Breast epithelium (tissue), 4 donors: ENCODE results near the gene CDH13. TPM values are rescaled to one million over a fixed set of nuclear protein-coding genes. Genes with fewer than 3 reads are reported as not detected.

ENCODE experiments used
- DNase-seq, 2 donors: peaks; one replicate each; pipeline ENCODE4 v3.0.0-alpha.2; 2019; ENCODE audit warnings: low spot score in 2 of 2
- H3K27ac ChIP-seq, 2 donors: fragments of 200-600 bp; sonication (generic) in 1 of 2; one replicate each; pipeline ENCODE4 v1.5.1; 2016 to 2019; ENCODE audit warnings: mild to moderate bottlenecking in 1 of 2
- H3K27me3 ChIP-seq, 2 donors: fragments of 200-600 bp; sonication (generic) in 1 of 2; one replicate each; pipeline versions ENCODE4 v1.5.1 to v1.6.0; 2017 to 2019; ENCODE audit warnings: control low read depth in 1 of 2, mild to moderate bottlenecking in 1 of 2
- H3K36me3 ChIP-seq: fragments of 200-600 bp; one replicate; pipeline ENCODE4 v1.5.1; 2019
- H3K4me1 ChIP-seq, 2 donors: fragments of 200-600 bp; sonication (generic); one replicate each; pipeline ENCODE4 v1.5.1; 2016 to 2019; ENCODE audit warnings: control low read depth in 1 of 2
- H3K4me3 ChIP-seq, 3 donors: fragments of 200-600 bp; sonication (generic); 1 replicate in 2 of 3; 2 replicates in 1 of 3; pipeline ENCODE4 v1.5.1; 2016 to 2019; ENCODE audit warnings: mild to moderate bottlenecking in 3 of 3, moderate library complexity in 2 of 3
- H3K9me3 ChIP-seq, 2 donors: fragments of 200-600 bp; sonication (generic) in 1 of 2; one replicate each; pipeline ENCODE4 v1.5.1; 2016 to 2019; ENCODE audit warnings: control low read depth in 1 of 2
- CTCF ChIP-seq, 3 donors: fragments of 450-650 bp; IDR thresholded peaks; one replicate each; pipeline ENCODE4 v1.5.1; 2016 to 2017; ENCODE audit warnings: antibody characterized with exemption in 3 of 3, mild to moderate bottlenecking in 3 of 3, moderate library complexity in 3 of 3
- POLR2A ChIP-seq: fragments of 450-650 bp; IDR thresholded peaks from one replicate; pipeline ENCODE4 v1.6.1; 2016; ENCODE audit warnings: antibody characterized with exemption, mild to moderate bottlenecking, moderate library complexity
- POLR2AphosphoS5 ChIP-seq, 3 donors: sonication (generic); formaldehyde crosslinking; IDR thresholded peaks; one replicate each; pipeline ENCODE4 v1.6.1; 2017; ENCODE audit warnings: antibody characterized with exemption in 3 of 3
- intact Hi-C: fragments of 100-400 bp; cut with DNase I; formaldehyde crosslinking; loops from one replicate; pipeline ENCODE4 v1.15.1; 2023; ENCODE audit warnings: low total_unique reads
- total RNA-seq, 3 donors: library from RNA; depleted of rRNA; stranded (reverse); fragments of >200 nt; gene quantifications; one replicate each; pipeline ENCODE4 v1.1.0, GENCODE V29; 2016

Gene CDH13
- total RNA-seq, 3 donors from 2014 or later = 6.0 to 13.1 (median 11.5) TPM

GRCh38 chr16:83004868-83005652 lies 378.3 kb downstream of the CDH13 start:
- H3K36me3 ChIP-seq = no peaks in the 10 kb centered on the region
- TF ChIP-seq CTCF (IDR thresholded peaks at IDR 0.05) = no peak
- TF ChIP-seq POLR2AphosphoS5 (IDR thresholded peaks at IDR 0.05) = no peak
- TF ChIP-seq POLR2A = no peak
- H3K4me3 ChIP-seq = no peak overlapping the region
- DNase-seq = no peak
- no peaks in the 10 kb centered on the region for H3K9me3 ChIP-seq
- intact Hi-C loops = no loop called here
- H3K27ac ChIP-seq = no peak overlapping the region
- no peaks in the 10 kb centered on the region for H3K27me3 ChIP-seq
- H3K4me1 ChIP-seq = no peaks in the 10 kb centered on the region

GRCh38 chr16:83005653-83006160 lies 378.9 kb downstream of the CDH13 start:
- intact Hi-C loops = no loop called here
- Histone ChIP-seq H3K4me1 (no peaks in the 10 kb centered on the region), H3K36me3 (no peaks in the 10 kb centered on the region), H3K27ac (no peak overlapping the region), H3K4me3 (no peak overlapping the region), H3K9me3 (no peaks in the 10 kb centered on the region), H3K27me3 (no peaks in the 10 kb centered on the region)
- no peak for TF ChIP-seq POLR2AphosphoS5 (IDR thresholded peaks at IDR 0.05)
- TF ChIP-seq CTCF (IDR thresholded peaks at IDR 0.05) = no peak
- no peak for TF ChIP-seq POLR2A
- DNase-seq = no peak

- H3K4me3 ChIP-seq = no peak overlapping the region
- no peaks in the 10 kb centered on the region for H3K9me3 ChIP-seq
- H3K36me3 ChIP-seq = no peaks in the 10 kb centered on the region
- DNase-seq = no peak
- no peaks in the 10 kb centered on the region for H3K27me3 ChIP-seq
- no peak overlapping the region for H3K27ac ChIP-seq
- intact Hi-C loops = no loop called here
- H3K4me1 ChIP-seq = no peaks in the 10 kb centered on the region
- TF ChIP-seq POLR2AphosphoS5 (IDR thresholded peaks at IDR 0.05) (no peak), CTCF (IDR thresholded peaks at IDR 0.05) (no peak), POLR2A (no peak)
Observed at GRCh38 chr16:83010776-83011720, 384.3 kb downstream of the CDH13 start.

- Histone ChIP-seq H3K36me3 (no peaks in the 10 kb centered on the region), H3K9me3 (no peaks in the 10 kb centered on the region), H3K4me3 (no peak overlapping the region), H3K4me1 (no peaks in the 10 kb centered on the region), H3K27me3 (no peaks in the 10 kb centered on the region), H3K27ac (no peak overlapping the region)
- TF ChIP-seq CTCF (IDR thresholded peaks at IDR 0.05) = no peak
- TF ChIP-seq POLR2A = no peak
- TF ChIP-seq POLR2AphosphoS5 (IDR thresholded peaks at IDR 0.05) = no peak
- DNase-seq = no peak
- intact Hi-C loops = no loop called here
Observed at GRCh38 chr16:83011939-83012338, 385.2 kb downstream of the CDH13 start.
